BLaER1 treated with 17β-estradiol and CSF1 and Interleukin-3, amounts not matched to agents 10 nM and 100 nM (cell line): Measurements from ENCODE around the gene UBA1.
A peak's percentile ranks its signal among the peaks of the same experiment; 100 is the strongest.

ENCODE experiments used
- H3K27ac ChIP-seq, 11 experiments: shearing (Covaris generic); formaldehyde crosslinking; 2 replicates each; pipeline ENCODE4 v1.8.1; 2022
- H3K27me3 ChIP-seq, 11 experiments: shearing (Covaris generic); formaldehyde crosslinking; 2 replicates each; pipeline ENCODE4 v1.8.1; 2022
- H3K36me3 ChIP-seq, 11 experiments: shearing (Covaris generic); formaldehyde crosslinking; 2 replicates each; pipeline ENCODE4 v1.8.1; 2022
- H3K4me1 ChIP-seq, 10 experiments: shearing (Covaris generic); formaldehyde crosslinking; 2 replicates each; pipeline ENCODE4 v1.8.1; 2022
- H3K4me2 ChIP-seq, 11 experiments: shearing (Covaris generic); formaldehyde crosslinking; 2 replicates each; pipeline ENCODE4 v1.8.1; 2022
- H3K4me3 ChIP-seq, 10 experiments: shearing (Covaris generic); formaldehyde crosslinking; 2 replicates each; pipeline ENCODE4 v1.8.1; 2022
- H3K9ac ChIP-seq, 11 experiments: shearing (Covaris generic); formaldehyde crosslinking; 2 replicates each; pipeline ENCODE4 v1.8.1; 2022
- H3K9me3 ChIP-seq, 11 experiments: shearing (Covaris generic); formaldehyde crosslinking; replicated peaks in 1 of 11; 2 replicates each; pipeline ENCODE4 v1.8.1; 2022
- H4K20me1 ChIP-seq, 11 experiments: shearing (Covaris generic); formaldehyde crosslinking; 2 replicates each; pipeline ENCODE4 v1.8.1; 2022
- Cebpa-rat ChIP-seq, 11 experiments: shearing (Covaris generic); IDR thresholded peaks; 2 replicates each; pipeline ENCODE4 v1.8.1; 2022

The UBA1 gene

DNA sequence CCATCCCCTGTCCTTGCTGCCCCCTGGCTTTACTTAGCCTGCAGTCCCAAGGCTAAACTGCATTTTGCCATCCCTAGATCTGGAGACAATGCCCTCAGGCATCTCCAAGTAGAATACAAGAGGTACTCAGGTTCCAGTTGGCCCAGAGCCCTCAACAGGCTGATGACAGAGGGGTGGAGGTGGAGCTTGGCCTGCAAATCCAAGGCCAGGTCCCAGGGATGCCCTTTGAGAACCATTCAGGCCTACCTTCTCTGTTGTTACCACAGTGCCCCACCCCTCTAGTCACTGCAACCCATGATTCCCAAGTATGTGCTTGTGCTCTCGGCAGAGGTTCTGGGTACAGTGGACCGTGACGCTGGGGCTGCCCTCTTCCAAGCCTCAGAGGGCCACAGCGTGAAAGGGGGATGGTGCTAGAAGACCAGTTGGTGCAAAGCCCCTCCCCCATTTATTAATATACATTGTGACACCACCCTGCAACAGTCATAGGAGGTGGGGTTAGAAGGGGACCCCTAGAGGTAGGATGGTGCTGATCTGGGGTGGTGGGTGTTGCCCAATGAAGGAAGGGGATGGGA lies 6.4 kb upstream of the UBA1 start:
- no peak overlapping the region for H3K9ac ChIP-seq
- H3K4me2 ChIP-seq, result no peak overlapping the region
- no peaks in the 10 kb centered on the region for H3K9me3 ChIP-seq
- H3K36me3 ChIP-seq, result peaks cover 28 to 53% (median 42%) of the 10 kb centered on the region in 11 experiments; a peak in 21 of 22 replicates
- H3K4me3 ChIP-seq, result no peak overlapping the region
- peaks cover 13 to 71% (median 46%) of the 10 kb centered on the region in 11 experiments; a peak in 18 of 22 replicates for H3K27me3 ChIP-seq
- TF ChIP-seq Cebpa-rat (IDR thresholded peaks at IDR 0.05), result no peak
- H3K4me1 ChIP-seq, result peaks cover 6 to 8% (median 6%) of the 10 kb centered on the region in 10 experiments; a peak in 18 of 20 replicates
- peaks cover 0 to 56% (median 26%) of the 10 kb centered on the region in 11 experiments; a peak in 13 of 22 replicates for H4K20me1 ChIP-seq
- no peak overlapping the region for H3K27ac ChIP-seq

DNA sequence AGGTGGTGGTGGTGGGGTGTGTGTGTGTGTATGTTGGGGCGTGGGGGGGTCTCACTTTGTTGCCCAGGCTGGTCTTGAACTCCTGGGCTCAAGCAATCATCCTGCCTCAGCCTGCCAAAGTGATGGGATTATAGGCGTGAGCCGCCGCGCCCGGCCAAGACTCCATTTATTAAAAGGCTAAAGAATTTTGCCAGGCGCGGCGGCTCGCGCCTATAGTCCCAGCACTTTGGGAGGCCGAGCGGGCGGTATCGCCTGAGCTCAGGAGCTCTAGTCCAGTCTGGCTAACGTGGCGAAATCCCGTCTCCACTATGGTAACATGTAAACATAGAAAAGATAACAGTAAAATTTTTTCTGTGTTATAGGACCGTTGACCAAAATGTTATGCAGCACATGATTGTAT lies 3.7 kb upstream of the UBA1 start:
- Histone ChIP-seq H3K27me3 (peaks cover 0 to 44% (median 25%) of the 10 kb centered on the region in 11 experiments; a peak in 13 of 22 replicates), H3K27ac (no peak overlapping the region), H3K4me2 (no peak overlapping the region), H4K20me1 (peaks cover 0 to 37% (median 18%) of the 10 kb centered on the region in 11 experiments; a peak in 17 of 22 replicates), H3K4me1 (peaks cover 22 to 26% (median 23%) of the 10 kb centered on the region in 10 experiments), H3K9ac (no peak overlapping the region), H3K9me3 (no peaks in the 10 kb centered on the region), H3K36me3 (peaks cover 19 to 31% (median 24%) of the 10 kb centered on the region in 11 experiments; a peak in 21 of 22 replicates), H3K4me3 (no peak overlapping the region)
- TF ChIP-seq Cebpa-rat (IDR thresholded peaks at IDR 0.05), result no peak

DNA sequence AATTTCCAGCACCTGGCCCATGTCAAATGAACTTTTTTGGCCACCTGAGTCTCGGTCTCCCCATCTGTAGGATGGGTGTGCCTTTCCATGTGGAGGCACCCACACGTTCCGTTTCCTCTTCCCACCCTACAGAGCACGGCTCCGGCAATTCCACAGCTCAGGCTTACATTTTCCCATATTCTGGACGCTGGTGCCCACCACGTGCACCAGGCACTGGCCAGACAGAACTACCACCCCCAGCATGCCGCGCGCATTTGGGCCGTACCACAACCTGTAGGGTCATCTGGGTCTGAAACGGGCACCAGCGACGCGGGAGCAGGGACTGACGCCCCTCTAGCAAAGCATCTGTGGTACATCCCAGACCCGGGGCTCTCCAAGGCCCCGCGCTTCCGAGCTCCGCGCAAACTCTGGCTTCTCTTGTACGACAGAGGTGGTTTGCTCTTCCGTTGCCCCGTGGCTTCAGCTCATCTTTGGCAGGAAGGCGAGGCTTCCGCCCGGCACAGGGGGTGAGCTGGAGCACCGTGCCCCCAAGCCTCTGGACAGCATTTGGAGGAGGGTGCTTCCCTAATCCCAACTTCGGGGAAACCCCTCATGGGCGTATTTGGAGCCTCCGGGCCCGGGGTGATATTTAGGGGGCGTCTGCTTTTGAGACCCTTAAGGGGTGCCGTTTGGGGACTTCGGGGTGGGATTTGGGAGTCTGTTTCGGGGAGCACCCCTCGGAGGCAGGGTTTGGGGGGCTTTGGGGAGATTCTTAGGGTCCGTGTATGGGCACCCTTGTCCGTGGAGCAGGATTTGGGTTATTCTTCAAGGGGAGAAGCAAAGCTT lies 3.0 kb upstream of the UBA1 start:
- no peaks in the 10 kb centered on the region for H3K9me3 ChIP-seq
- H4K20me1 ChIP-seq, result peaks cover 3 to 37% (median 25%) of the 10 kb centered on the region in 11 experiments; a peak in 20 of 22 replicates
- peak overlapping the region; percentile 54 to 89 (median 81) for H3K4me3 ChIP-seq
- peaks cover 11 to 28% (median 17%) of the 10 kb centered on the region in 11 experiments; a peak in 21 of 22 replicates for H3K36me3 ChIP-seq
- peak overlapping the region; percentile 26 to 78 (median 73); a peak in 21 of 22 replicates for H3K27ac ChIP-seq
- H3K27me3 ChIP-seq, result peaks cover 0 to 36% (median 18%) of the 10 kb centered on the region in 11 experiments; a peak in 11 of 22 replicates
- H3K9ac ChIP-seq, result peak overlapping the region; percentile 67 to 98 (median 79)
- peaks cover 30 to 34% (median 31%) of the 10 kb centered on the region in 10 experiments for H3K4me1 ChIP-seq
- peak overlapping the region; percentile 68 to 92 (median 84) for H3K4me2 ChIP-seq
- no peak for TF ChIP-seq Cebpa-rat (IDR thresholded peaks at IDR 0.05)

DNA sequence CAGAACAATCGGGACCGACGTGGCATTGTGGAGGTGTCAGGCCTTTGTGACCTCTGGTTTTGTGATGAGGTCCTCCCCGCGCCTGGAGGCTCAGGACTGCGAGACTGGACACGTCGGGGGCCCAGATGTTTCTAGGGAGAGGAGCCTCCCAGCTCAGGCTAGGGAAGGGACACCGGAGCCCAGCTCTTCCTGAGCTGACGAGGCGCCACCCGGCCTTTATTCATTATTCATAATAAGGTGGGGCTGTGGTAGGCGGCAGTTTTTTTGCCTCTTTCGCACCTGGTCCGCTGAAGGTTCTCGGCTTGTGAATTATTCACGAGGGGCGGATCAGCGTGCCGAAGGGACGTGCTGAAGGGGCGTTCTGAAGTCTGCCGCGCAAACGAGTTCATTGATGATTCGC lies 2.3 kb upstream of the UBA1 start:
- no peak for TF ChIP-seq Cebpa-rat (IDR thresholded peaks at IDR 0.05)
- Histone ChIP-seq H4K20me1 (peaks cover 10 to 37% (median 29%) of the 10 kb centered on the region in 11 experiments), H3K27ac (peak overlapping the region in 10 of 11 experiments; percentile 57 to 78 (median 73); a peak in 20 of 22 replicates), H3K4me2 (peak overlapping the region; percentile 68 to 92 (median 84)), H3K4me3 (peak overlapping the region; percentile 54 to 89 (median 81)), H3K27me3 (peaks cover 0 to 30% (median 13%) of the 10 kb centered on the region in 11 experiments; a peak in 10 of 22 replicates), H3K36me3 (peaks cover 5 to 28% (median 14%) of the 10 kb centered on the region in 11 experiments; a peak in 20 of 22 replicates), H3K4me1 (peaks cover 37 to 40% (median 38%) of the 10 kb centered on the region in 10 experiments), H3K9me3 (no peaks in the 10 kb centered on the region), H3K9ac (peak overlapping the region; percentile 67 to 98 (median 79))

DNA sequence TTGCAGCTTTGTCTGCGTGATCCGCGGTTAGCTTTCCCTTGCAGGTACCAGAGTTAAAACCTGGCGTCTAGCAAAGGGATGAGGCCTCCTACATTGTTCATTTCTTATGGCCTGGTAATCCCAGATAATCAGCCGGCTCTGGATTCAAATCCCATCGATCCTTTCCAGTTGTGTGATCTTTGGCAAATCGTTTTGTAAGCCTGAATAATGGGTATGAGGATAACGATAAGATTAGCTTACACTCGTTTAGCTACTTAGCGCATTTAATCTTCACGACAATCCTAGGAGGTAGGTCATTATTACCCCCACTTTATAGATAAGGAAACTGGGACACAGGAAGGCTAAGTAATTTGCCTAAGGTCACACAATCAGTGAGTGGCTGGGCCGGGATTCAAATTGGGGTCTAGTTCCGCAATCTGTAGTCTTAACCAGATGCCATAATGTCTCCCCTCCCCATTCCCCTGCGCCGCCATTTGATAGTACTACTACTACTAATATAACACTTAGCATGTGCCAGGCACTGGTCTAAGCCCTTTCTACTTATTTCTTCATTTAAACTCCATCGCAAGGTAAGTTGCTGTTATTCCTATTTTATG lies 1.7 kb upstream of the UBA1 start:
- Histone ChIP-seq H3K27ac (peak overlapping the region in 9 of 11 experiments; percentile 65 to 78 (median 73); a peak in 17 of 22 replicates), H3K27me3 (peaks cover 0 to 24% (median 13%) of the 10 kb centered on the region in 11 experiments; a peak in 9 of 22 replicates), H3K36me3 (peaks cover 5 to 28% (median 12%) of the 10 kb centered on the region in 11 experiments; a peak in 21 of 22 replicates), H3K4me3 (peak overlapping the region; percentile 54 to 89 (median 81)), H4K20me1 (peaks cover 15 to 37% (median 30%) of the 10 kb centered on the region in 11 experiments), H3K4me1 (peaks cover 42 to 46% (median 43%) of the 10 kb centered on the region in 10 experiments), H3K9me3 (no peaks in the 10 kb centered on the region), H3K9ac (peak overlapping the region; percentile 67 to 98 (median 79)), H3K4me2 (peak overlapping the region; percentile 68 to 92 (median 84))
- TF ChIP-seq Cebpa-rat (IDR thresholded peaks at IDR 0.05), result no peak

DNA sequence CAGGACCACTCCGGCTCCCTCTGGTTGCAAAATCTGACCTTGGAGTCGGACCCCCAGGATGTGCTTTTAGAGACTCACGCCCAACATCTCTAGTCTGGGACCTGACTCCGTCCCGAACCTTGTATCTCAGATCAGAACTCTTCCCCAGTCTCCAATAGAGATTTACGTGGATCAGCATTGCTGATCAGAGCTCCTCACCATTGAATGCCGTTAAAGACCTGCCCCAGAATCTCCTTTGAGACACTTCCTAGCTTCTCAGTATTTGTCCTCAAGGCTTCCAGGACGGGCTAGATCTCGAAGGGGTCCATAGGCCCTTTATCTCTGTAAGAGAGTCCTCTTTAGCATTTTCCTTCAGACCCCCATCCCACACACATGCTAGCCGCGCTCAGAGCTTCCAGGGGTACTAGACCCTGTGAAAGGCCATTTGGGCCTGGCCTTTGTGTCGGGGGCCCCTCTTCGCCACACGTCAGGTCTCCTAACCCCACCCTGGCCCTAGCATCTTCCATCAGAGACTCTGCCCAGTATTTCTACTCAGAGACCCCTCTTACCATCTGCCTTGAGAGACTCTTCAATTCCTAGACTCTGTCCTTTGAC lies 662 bp downstream of the UBA1 start:
- Histone ChIP-seq H3K27ac (peak overlapping the region; percentile 90 to 97 (median 96)), H3K4me1 (peaks cover 48 to 55% (median 51%) of the 10 kb centered on the region in 10 experiments), H3K27me3 (peaks cover 0 to 6% (median 0%) of the 10 kb centered on the region in 11 experiments; a peak in 4 of 22 replicates), H3K4me3 (peak overlapping the region; percentile 77 to 92 (median 89)), H3K36me3 (peaks cover 25 to 41% (median 31%) of the 10 kb centered on the region in 11 experiments), H4K20me1 (peaks cover 39 to 55% (median 50%) of the 10 kb centered on the region in 11 experiments), H3K4me2 (peak overlapping the region; percentile 91 to 99 (median 98)), H3K9me3 (no peaks in the 10 kb centered on the region), H3K9ac (peak overlapping the region; percentile 91 to 98 (median 97))
- no peak for TF ChIP-seq Cebpa-rat (IDR thresholded peaks at IDR 0.05)

DNA sequence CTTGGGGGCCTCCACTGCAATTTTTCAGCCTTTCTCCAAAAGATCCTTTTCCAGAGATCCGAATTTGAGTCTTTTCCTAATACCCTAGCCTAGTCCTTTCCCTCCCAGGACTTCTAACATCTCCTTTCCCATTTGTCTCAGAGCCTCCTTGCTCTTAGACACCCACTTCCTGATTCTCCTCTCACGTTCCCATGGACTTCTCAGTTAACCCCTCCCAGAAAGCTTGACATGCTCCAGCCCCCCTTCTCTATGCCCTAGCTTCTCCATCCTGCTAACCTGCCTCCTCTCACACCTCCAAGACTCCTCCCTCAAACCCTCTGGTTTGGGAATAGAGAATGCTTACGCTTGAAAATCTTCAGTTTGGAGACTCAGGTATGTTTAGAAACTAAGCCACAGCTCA lies 2.5 kb downstream of the UBA1 start:
- Histone ChIP-seq H3K4me2 (peak overlapping the region; percentile 91 to 99 (median 98)), H3K27me3 (0 out of 22 replicates have a peak, but pooled peaks cover 0 to 6% (median 0%) of the 10 kb centered on the region in 11 experiments), H3K27ac (0 out of 22 replicates have a peak overlapping the region, but pooled peaks of 6 of the 11 experiments have one; percentile 1 to 27 (median 9)), H3K4me3 (peak overlapping the region in 8 of 10 experiments; percentile 20 to 92 (median 82); a peak in 16 of 20 replicates), H3K9me3 (no peaks in the 10 kb centered on the region), H3K36me3 (peaks cover 43 to 59% (median 49%) of the 10 kb centered on the region in 11 experiments), H3K4me1 (peaks cover 48 to 55% (median 51%) of the 10 kb centered on the region in 10 experiments), H4K20me1 (peaks cover 54 to 73% (median 68%) of the 10 kb centered on the region in 11 experiments), H3K9ac (peak overlapping the region; percentile 29 to 98 (median 95); a peak in 21 of 22 replicates)
- TF ChIP-seq Cebpa-rat (IDR thresholded peaks at IDR 0.05), result no peak
